A172 (cell line): ENCODE measurements around the gene SRGAP2C. TPM values are rescaled to one million over a fixed set of nuclear protein-coding genes. Genes with fewer than 3 reads are reported as not detected.
"Not testable (repeated sequence)": the region's sequence is repeated elsewhere in the genome, so short reads cannot be mapped to it uniquely, and the experiment has no call there.

ENCODE experiments used
- DNase-seq: peaks from one replicate; pipeline ENCODE4 v3.0.0-alpha.2; 2015; ENCODE audit warnings: low spot score
- total RNA-seq: library from RNA; depleted of rRNA; stranded (reverse); fragments of >200 nt; shearing (Covaris generic); gene quantifications from 2 replicates; pipeline ENCODE4 v1.2.3, GENCODE V29; 2014

SRGAP2C gene
- total RNA-seq, 1 experiment from 2014 or later, result 18.0 TPM

DNA sequence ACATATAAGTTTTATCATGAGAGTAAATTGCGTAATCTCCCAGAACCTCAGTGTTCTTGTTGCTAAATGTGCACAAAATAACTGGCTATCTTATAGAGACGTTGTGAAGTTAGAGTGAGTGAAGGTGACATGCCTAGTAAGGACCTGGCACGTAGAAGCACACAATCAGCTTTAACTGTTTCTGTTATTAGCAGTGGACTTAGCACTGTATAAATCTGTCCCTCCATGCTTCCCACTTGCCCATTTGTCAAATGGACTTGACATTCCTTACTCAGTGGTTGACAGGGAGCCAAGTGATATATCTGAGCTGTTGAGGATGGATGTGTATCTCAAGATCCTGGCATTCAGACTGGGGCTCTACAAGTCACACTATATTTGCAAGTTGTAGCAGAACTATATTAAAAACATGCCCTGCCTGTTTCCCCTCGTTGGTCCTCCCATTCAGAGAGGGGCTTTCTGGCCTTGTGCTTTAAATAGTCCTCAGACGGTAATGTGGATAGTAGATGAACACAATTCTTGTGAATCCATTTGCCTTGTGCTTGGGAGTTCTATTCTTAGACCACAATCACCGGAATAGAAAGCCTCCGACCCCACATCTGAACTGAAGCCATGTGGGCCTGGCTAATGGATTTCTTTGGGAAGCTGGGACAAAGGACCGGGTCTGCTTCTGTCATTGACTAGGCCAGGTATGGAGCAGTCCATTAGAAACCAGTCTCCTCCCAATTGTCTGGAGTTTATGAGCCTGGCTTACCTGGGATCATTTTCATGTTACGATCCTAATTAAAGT, 43.0 kb downstream of the SRGAP2C start:
- DNase-seq, result not testable (repeated sequence)

DNA sequence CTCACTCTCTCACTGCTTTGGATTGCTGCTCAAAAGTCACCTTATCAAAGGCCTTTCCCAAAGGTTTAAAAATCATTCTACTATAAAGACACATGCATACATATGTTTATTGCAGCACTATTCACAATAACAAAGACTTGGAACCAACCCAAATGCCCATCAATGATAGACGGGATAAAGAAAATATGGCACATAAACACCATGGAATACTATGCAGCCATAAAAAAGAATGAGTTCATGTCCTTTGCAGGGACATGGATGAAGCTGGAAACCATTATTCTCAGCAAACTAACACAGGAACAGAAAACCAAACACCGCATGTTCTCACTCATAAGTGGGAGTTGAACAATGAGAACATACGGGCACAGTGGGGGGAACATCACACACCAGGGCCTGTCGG, 45.9 kb downstream of the SRGAP2C start:
- DNase-seq, result not testable (repeated sequence)

GRCh38 chr1:121232445-121233125, 47.8 kb downstream of the SRGAP2C start:
- not testable (repeated sequence) for DNase-seq

DNA sequence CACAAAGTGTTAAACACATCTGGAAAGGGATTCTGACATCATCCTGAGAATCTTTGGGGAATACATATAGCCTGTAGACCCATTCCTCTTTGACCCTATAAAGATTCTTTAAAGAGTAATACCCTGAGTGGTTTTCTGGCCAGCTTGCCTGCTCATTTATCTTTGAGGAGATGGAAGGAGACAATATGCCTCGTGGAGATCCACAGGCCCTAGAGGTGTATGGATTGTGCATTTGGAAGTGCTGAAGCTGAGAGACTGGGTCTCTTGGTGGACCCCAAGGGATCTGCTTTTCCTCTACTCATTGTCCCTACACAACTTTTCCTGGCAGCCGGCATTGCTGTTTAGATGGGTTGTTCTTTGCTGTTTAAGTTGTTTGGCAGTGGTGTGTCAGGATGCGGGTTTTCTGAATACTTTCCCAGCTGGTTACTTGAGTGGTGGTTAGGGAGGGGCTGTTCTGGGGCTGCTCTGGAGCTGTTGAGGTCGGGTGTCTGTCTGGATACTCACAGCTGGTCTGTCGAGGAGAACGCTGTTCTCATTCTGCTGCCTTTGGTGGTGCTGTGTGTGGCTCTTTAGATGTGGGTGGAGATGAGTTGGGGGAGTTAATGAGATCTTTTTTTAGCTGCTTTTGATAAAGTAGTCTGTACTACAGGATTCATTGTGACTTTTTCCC, 49.5 kb downstream of the SRGAP2C start:
- not testable (repeated sequence) for DNase-seq

DNA sequence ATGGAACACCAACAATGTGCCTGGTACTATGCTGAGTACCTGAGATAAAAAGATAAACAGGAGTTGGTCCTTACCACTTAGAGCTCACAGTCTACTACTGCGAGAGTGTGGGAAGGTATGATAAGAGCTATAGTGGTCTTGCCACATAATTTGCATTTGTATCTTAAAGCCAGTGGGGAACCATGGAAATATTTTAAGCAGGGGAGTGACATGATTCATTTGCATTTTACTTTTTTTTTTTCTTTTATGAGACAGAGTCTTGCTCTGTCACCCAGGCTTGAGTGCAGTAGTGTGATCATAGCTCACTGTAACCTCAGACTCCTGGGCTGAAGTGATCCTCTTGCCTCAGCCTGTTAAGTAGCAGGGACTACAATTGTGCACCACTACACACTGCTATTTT, 53.6 kb downstream of the SRGAP2C start:
- DNase-seq, result not testable (repeated sequence)

GRCh38 chr1:121243913-121244312, 59.1 kb downstream of the SRGAP2C start:
- not testable (repeated sequence) for DNase-seq

GRCh38 chr1:121246399-121246798, 61.6 kb downstream of the SRGAP2C start:
- DNase-seq, result not testable (repeated sequence)

DNA sequence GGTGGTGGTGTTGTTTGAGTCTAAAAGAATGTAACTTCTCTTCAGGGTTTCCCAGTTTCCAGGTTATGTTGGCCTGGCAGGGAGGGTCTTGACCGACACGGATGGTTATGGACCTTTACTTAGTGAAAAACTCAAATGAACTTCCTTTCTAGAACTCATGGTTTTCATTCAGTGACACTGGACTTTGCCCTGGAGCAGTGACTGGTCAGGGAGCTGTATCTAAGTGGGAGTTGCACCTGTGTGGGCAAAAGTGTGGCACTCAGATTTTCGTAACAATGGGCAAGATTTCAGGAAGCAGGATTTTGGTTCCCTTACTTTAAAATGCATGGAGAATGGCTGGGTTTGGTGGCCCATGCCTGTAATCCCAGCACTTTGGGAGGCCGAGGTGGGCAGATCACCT, 67.9 kb downstream of the SRGAP2C start:
- not testable (repeated sequence) for DNase-seq

DNA sequence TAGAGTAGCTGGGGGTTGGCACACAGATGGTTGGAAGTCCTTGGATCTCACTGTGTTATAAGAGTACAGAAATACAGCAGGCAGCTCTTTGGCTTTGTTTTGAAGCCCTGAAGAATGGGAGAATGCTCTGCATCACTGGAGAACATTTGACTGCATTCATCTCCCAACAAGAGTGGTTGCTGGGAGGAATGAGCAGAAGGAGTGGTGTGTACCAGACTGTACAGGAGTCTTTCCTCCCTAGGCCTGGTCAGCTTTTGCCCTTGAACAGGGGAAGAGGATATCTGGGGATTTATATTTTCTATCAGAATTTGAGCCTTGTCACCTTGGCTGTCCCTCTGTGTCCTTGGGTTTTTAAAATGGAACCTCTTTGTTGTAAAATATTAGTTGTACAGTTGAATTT, 69.8 kb downstream of the SRGAP2C start:
- not testable (repeated sequence) for DNase-seq

DNA sequence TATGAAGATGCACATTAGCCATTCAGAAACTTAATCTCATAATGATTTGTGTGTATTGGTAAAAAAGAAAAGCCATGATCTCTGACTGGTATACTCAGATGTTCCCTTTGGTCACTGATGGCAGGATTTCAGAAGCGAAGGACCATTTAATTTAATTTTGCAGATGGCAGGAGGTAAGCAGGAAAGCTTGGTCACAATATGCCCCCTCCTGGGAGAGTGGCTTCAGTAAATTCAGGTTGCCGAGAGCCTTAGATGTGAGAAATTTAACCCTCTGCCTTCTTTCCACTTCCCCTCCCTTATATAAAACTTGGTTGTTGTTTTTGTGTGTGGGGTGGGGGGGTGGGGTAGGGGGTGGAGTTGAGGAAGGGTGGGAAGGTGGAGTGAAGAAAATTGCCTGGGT, 72.9 kb downstream of the SRGAP2C start:
- DNase-seq, result not testable (repeated sequence)

GRCh38 chr1:121258134-121258533, 73.4 kb downstream of the SRGAP2C start:
- not testable (repeated sequence) for DNase-seq

DNA sequence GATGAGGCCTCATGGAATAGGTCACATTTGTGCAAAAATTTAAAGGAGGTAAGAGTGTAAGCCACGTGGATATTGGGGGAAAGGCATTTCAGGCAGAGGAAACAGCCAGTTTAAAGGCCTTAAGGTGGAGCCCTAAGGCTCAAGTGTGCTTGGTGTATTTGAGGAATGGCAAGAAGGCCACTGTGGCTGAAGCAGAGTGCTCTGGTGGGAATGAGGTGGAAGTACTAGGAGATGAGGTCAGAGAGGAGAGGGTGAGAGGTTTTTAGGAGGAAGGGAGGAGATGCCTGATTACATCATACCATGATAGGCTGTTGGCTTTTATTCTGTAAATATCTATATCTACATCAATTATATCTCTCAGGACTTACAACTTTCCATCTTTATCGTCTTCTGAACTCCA, 75.4 kb downstream of the SRGAP2C start:
- DNase-seq, result not testable (repeated sequence)

DNA sequence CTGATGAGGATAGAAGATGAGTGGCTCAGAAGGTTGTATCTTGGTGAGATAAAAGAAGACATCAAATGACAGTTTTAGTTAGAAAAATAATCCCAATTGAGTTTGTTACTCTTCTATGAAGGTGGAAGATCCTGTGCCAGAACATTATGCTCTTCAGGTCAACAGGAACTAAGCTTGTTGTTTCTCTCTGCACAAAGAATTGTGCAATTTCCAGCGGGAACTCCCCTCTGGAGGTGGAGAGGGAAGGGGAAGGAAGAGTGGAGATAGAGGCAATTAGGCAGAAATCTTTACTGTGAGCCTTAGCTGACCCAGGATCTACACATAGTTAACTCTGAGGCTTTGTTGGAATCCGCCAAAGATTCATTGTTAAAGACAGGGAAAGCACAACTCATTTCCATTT, 77.4 kb downstream of the SRGAP2C start:
- not testable (repeated sequence) for DNase-seq

- DNase-seq, result peak; percentile 14
Observed at GRCh38 chr1:121263789-121264244, 79.0 kb downstream of the SRGAP2C start.

- not testable (repeated sequence) for DNase-seq
Observed at GRCh38 chr1:121267072-121267471, 82.3 kb downstream of the SRGAP2C start.

GRCh38 chr1:121269309-121269708, 84.5 kb downstream of the SRGAP2C start:
- DNase-seq, result not testable (repeated sequence)

DNA sequence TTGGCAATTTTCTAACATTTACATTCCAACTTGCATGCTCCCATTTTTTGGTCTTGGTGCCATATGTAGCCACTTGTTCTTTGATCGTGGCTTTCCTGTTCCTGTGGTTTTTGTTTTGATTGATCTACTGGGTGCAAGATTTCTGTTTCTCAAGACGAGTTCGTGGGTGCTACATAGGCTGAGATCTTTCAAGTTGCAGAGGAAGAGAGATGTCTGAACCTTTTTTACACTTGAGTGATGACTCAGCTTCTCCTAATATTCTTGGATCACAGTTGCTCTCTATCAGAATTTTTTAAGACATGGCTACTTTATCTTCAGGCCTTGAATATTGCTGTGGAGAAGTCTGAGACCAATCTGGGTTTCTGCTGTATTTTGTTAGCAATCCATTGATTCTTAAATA, 85.2 kb downstream of the SRGAP2C start:
- DNase-seq, result not testable (repeated sequence)

DNA sequence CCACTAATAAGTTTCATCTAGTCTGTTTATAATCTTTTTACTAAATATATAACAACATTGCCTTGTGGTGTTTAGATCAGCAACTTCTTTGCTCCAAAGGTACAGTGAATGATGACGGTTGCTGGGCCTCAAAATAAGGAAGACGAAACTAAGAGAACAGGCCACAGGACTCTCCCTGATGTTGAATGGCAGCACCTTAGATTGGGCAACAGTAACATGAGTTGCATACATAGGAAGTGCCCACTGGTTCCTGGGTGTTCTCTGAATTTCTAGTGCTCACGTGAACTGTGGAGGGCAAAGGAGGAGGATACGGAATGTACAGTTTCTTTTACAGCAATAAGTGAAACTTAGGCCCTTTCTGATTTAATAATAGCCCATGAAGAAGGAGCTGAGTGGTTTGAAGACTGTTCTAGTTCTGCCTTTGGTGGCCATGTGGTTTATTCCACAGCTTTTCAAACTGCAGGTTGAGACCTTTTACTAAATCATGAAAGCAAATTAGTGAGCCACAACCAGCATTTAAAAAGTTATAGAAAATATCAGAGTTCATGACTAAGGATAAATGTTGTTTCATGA, 86.5 kb downstream of the SRGAP2C start:
- not testable (repeated sequence) for DNase-seq

- not testable (repeated sequence) for DNase-seq
Observed at GRCh38 chr1:121275435-121275834, 90.7 kb downstream of the SRGAP2C start.

DNA sequence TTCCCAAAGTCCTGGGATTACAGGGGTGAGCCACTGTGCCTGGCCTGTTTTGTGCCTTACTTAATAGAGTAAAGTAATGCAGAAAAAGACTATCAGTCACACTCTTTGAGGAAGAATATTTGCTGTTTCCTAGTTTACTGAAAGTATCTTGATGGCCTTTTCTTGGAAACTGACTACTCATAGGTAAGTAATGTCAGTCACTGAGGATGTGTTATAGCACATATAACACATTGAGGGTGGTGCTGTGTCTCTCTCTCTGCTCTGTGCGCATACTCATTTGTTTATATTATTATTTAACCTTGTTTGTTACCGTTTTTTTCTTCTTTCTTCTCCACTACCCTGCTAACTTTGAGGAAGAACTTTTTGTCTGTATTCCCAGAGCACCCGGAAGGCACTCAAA, 93.4 kb downstream of the SRGAP2C start:
- not testable (repeated sequence) for DNase-seq

DNA sequence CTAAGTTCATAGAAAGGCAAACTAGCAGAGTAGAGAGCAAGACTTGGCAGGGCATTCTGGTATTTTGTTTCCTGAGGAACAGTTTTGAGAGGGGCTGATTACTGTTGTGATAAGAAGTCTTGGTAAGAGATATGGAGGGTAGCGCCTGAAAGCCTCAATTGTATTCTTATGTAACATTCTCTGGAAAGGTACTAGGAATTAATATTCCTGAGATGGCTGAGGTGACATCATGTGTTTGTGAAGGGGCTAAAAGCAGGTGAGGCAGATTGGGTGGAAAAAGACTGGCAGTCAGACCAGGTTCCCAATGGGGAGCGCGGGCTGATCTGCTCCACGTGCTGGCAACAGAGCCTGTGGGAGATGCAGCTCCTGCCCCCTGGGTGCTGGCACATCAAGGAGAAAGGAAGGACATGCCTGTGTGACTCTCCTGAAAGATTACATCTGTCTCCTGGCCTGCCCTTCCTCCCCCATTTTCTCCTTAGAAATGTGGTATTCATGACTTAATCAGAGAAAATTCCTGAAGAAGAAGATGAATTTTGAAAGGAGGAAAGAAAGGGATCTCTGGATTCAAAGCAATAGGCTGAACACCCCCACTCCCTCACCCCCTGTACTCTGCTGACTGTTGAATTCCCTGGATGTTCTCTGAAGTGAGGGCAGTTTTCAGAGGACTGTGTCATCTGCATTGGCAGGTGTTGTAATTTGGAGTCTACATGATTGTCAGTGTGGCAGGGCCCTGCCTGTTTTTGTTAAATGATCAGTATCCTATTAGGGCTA, 94.2 kb downstream of the SRGAP2C start:
- DNase-seq, result not testable (repeated sequence)
